ENCODE data around the gene GOLGA3. TPM values are rescaled to one million over a fixed set of nuclear protein-coding genes. Genes with fewer than 3 reads are reported as not detected.
"Not testable (repeated sequence)": the region's sequence is repeated elsewhere in the genome, so short reads cannot be mapped to it uniquely, and the experiment has no call there.

GOLGA3 gene
- total RNA-seq, 2 donors from 2014 or later = 66.6 to 102 TPM

GRCh38 chr12:132847363-132848356 lies 19.0 kb upstream of the GOLGA3 start:
- DNase-seq (ENCODE audit: low spot score) = no peak
- intact Hi-C loops (cut with DNase I) = no loop called here

GRCh38 chr12:132844681-132845080 lies 16.0 kb upstream of the GOLGA3 start:
- DNase-seq (ENCODE audit: low spot score); intact Hi-C loops (cut with DNase I): not testable (repeated sequence)

- DNase-seq (ENCODE audit: low spot score) = no peak
- intact Hi-C loops (cut with DNase I) = no loop called here
Observed at GRCh38 chr12:132842449-132843045, 13.9 kb upstream of the GOLGA3 start.

GRCh38 chr12:132841151-132841550 lies 12.5 kb upstream of the GOLGA3 start:
- DNase-seq (ENCODE audit: low spot score) = no peak
- intact Hi-C loops (cut with DNase I) = no loop called here

- DNase-seq (ENCODE audit: low spot score) = no peak
- intact Hi-C loops (cut with DNase I) = no loop called here
Observed at GRCh38 chr12:132840536-132840935, 11.9 kb upstream of the GOLGA3 start.

- DNase-seq (ENCODE audit: low spot score) = no peak
- intact Hi-C loops (cut with DNase I) = no loop called here
Observed at GRCh38 chr12:132839558-132840235, 11.0 kb upstream of the GOLGA3 start.

- intact Hi-C loops (cut with DNase I) = no loop called here
- no peak for DNase-seq (ENCODE audit: low spot score)
Observed at GRCh38 chr12:132838410-132839080, 9.9 kb upstream of the GOLGA3 start.

- no peak for DNase-seq (ENCODE audit: low spot score)
- intact Hi-C loops (cut with DNase I) = no loop called here
Observed at GRCh38 chr12:132837693-132838409, 9.2 kb upstream of the GOLGA3 start.

- DNase-seq (ENCODE audit: low spot score) = no peak
- intact Hi-C loops (cut with DNase I) = no loop called here
Observed at GRCh38 chr12:132836795-132837331, 8.2 kb upstream of the GOLGA3 start.

GRCh38 chr12:132836230-132836629 lies 7.6 kb upstream of the GOLGA3 start:
- DNase-seq (ENCODE audit: low spot score); intact Hi-C loops (cut with DNase I): not testable (repeated sequence)

GRCh38 chr12:132835076-132836025 lies 6.7 kb upstream of the GOLGA3 start:
- no peak for DNase-seq (ENCODE audit: low spot score)
- intact Hi-C loops (cut with DNase I) = no loop called here

- no peak for DNase-seq (ENCODE audit: low spot score)
- intact Hi-C loops (cut with DNase I) = no loop called here
Observed at GRCh38 chr12:132834181-132834711, 5.6 kb upstream of the GOLGA3 start.

GRCh38 chr12:132833341-132833740 lies 4.7 kb upstream of the GOLGA3 start:
- intact Hi-C loops (cut with DNase I) = no loop called here
- DNase-seq (ENCODE audit: low spot score) = no peak

GRCh38 chr12:132831771-132832170 lies 3.1 kb upstream of the GOLGA3 start:
- no peak for DNase-seq (ENCODE audit: low spot score)
- intact Hi-C loops (cut with DNase I) = no loop called here

GRCh38 chr12:132827763-132828703 lies 636 bp downstream of the GOLGA3 start:
- DNase-seq (ENCODE audit: low spot score) = no peak
- intact Hi-C loops (cut with DNase I) = no loop called here

GRCh38 chr12:132825861-132826260 lies 2.8 kb downstream of the GOLGA3 start:
- intact Hi-C loops (cut with DNase I) = no loop called here
- DNase-seq (ENCODE audit: low spot score) = no peak
